Effector CD4-positive, alpha-beta T cell (primary cell): ENCODE measurements around the gene BORCS5.
"Not testable (repeated sequence)": the region's sequence is repeated elsewhere in the genome, so short reads cannot be mapped to it uniquely, and the experiment has no call there.

Source experiments
- DNase-seq: peaks from one replicate; pipeline ENCODE4 v3.0.0-alpha.2; 2020

Gene BORCS5

DNA sequence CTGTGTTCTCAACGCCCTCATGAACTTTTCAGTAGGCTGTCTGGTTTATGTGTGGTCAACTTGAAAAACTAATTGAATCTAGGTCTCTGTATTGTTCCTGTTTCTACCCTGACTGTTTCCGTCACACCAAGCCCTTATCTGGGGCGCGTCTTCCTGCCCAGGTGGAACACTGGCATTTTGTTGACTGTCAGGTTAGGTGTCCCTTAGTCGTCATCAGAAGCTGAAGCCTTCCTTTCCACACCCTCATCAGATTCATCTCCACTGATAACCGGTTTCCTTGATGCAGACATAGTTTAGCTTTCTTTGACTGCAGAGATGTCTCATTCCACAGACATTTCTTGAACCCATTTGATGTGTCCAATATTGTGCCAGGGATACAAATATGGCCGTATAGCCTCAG is 109.3 kb downstream of the BORCS5 start:
- peak; percentile 67 for DNase-seq

DNA sequence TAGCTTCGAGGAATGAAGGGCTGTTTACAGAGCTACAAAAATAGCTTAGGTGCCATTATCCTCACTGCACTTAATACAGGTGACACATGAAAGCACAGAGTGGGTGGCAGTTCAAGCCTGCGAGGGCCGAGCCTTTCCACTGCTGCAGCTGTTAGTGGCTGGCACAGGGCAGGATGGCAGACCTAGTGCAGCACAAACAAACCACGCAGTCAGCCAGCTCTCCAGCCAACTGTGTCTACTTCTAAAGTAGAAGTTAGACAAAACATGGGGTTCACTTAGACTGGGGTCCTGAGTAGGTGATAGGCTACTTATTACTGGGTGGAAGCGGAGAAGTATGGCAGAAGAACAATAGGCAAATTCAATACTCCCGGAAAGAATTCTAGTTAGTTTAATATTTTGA is 110.4 kb downstream of the BORCS5 start:
- DNase-seq, result no peak

DNA sequence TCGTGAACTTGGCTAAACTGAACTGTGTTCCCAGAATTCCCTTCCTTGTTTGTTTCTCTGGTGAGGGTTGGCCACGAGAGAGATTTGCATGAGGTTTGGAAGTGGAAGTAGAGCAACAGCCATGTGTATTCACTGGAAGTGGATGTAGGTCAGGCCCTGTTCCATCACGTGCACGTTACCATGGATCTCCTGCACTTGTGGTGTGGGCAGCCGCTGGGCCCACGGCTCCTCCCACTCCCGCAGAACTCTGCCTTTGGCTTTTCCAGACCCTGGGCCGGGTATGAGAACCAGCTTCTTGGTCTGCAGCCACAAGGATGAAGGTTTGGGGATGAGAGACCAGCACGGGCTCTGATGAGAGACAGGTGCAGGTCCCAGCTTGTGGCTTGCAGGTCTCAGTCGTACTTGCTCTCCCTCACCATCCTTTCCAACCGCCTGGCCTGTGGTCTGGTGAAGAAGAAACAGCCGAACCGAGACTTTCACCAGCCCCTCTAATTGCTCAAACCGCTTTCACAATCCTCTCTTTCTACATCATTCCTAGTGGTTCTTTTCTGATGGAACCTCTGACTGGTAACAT is 110.9 kb downstream of the BORCS5 start:
- no peak for DNase-seq

DNA sequence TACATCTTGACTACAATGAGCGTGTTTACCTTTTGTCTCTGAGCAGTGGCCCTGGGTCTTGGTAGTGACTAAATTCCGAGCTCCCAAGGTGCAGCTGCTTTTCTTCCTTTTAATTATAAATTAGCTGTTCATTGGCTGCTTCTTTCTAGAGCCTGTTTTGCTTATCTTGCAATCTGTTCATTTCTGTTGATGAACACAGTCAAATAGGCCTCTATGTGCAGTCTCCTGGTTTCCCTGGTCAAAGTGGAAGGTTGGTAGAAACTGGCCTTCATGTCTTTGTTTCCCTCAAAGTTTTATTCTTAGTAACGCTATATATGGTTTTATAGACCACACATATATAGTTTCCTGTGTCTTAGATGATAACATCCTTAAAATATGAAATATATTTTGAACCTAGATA is 111.7 kb downstream of the BORCS5 start:
- no peak for DNase-seq

DNA sequence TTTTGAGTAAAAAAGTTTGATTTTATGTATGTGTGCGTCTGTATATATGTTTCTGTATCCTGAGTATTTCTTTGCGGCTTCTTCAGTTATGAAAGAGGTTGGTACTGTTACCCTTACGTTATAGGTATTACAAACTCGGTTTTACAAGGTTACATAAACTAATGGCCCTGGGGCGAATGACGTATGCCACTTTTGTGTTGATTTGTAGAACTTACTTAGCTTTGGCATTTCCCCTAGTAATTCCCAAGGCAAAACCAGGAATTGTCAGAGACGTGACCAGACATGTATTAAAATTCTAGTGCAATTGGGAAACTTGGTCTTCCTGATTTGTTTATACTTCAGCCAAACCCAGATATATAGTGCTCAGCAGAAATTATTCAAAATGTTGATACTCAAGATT is 112.5 kb downstream of the BORCS5 start:
- DNase-seq, result no peak

DNA sequence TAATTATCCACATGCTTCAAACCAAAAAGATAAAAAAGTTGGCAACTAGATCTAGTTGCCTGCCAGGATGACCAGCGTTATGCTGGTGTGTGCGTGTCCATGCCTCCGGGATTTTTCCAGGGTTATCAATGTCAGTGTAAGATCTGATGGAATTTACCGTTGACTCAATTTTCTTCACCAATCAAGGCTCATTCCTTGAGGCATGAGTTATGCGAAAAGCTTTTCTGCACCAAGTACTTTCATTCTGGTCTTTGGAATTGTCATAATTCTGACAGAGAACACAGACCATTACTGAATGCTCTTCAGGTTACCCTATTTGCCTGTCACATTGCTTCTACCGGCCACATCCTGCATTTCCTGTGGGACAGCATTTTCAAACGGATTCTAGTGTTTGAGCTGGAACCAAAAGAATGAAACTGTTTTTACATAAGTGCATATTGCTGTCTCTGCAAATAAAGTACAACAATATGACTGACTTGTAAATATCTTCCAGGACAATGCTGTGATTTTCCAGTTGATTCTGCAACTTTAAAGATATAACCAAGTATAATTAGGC is 114.0 kb downstream of the BORCS5 start:
- no peak for DNase-seq

DNA sequence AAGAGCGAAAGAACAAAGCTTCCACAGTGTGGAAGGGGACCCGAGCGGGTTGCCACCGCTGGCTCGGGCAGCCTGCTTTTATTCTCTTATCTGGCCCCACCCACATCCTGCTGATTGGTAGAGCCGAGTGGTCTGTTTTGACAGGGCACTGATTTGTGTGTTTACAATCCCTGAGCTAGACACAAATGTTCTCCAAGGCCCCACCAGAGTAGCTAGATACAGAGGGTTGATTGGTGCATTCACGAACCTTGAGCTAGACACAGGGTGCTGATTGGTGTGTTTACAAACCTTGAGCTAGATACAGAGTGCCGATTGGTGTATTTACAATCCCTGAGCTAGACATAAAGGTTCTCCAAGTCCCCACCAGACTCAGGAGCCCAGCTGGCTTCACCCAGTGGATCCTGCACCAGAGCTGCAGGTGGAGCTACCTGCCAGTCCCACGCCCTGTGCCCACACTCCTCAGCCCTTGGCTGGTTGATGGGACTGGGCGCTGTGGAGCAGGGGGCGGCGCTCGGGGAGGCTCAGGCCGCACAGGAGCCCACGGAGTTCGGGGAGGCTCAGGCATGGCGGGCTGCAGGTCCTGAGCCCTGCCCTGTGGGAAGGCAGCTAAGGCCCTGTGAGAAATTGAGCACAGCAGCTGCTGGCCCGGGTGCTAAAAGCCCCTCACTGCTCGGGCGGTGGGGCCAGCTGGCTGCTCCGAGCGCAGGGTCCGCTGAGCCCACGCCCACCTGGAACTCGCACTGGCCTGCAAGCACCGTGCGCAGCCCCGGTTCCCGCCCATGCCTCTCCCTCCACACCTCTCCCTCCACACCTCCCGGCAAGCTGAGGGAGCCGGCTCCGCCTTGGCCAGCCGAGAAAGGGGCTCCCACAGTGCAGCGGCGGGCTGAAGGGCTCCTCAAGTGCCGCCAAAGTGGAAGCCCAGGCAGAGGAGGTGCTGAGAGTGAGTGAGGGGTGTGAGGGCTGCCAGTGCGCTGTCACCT is 115.4 kb downstream of the BORCS5 start:
- not testable (repeated sequence) for DNase-seq

DNA sequence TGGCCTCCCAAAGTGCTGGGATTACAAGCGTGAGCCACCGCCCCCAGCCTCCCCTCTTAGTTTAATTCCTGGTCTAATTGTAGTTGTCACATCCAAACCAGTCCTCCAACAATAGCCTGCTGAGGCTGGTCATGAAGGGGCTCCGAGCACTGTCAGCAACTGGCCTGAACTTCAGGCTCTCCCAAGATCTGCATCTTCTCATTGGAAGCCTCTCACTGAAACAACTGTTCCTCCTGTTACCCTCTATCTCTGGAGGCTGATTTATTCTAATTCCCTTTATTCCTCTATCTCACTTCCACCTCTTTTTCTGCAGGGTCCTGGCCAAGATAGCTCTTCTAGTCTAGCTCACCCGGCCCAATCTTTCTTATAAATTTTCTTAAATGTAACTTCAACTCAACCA is 116.3 kb downstream of the BORCS5 start:
- no peak for DNase-seq

DNA sequence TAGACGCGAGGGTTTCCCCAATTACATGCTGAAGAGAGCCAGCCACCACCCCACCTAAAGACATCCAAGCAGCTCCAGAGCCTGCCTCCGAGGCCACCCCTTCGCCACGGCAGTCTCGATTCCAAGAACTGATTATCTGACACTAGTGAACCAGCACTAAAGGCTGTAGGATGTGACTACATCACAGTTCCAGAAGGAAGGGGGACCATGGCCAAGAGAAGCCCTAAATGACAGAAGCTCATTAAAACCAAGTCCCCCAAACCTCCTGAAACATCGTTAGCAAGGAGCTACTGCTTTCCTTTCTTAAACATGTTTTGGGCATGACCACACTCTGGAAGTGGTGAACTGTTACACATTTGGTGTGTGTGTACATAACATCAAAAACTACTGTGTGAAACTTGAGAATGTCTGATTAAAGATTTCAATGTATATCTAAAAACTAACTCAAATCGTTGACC is 117.6 kb downstream of the BORCS5 start:
- DNase-seq, result no peak

DNA sequence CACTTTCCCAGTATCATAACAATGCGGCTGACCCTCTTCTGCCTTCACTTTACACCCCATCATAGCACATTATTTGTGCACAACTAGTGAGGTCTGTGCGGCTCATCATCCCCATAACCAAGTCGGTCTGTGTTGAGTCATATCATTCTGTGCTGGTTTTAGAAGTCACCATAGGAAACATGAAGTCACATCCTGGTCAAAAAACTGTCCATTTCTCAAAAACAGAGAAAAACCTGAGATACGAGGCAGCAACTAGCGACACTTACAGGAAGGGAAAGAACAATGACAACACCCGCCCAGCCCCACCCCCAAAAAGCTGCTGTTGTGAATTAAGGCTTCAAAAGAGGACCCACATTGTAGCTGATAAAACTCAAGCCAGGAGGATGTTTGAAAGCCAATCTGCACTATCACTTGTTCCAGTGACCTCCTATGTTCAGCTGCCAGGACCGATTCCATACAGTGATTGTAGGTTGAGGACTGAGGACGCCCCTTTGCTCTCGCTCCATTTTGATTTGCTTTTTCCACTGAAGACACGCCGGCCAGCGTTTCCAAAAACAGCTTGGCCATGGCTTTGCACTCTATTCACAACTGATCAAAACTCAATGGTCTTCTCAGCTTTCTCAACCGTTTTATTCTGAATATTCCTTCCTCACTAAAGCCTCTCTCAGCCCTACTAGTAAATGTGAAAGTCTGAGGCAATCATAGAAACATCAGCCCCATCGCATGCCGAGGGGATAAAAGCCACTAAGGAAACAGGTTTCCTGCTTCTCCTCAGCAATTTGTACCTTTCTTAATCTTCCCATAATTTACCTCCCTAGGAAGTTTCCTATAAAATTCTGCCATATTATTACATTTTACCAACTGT is 118.3 kb downstream of the BORCS5 start:
- DNase-seq, result peak; percentile 39

DNA sequence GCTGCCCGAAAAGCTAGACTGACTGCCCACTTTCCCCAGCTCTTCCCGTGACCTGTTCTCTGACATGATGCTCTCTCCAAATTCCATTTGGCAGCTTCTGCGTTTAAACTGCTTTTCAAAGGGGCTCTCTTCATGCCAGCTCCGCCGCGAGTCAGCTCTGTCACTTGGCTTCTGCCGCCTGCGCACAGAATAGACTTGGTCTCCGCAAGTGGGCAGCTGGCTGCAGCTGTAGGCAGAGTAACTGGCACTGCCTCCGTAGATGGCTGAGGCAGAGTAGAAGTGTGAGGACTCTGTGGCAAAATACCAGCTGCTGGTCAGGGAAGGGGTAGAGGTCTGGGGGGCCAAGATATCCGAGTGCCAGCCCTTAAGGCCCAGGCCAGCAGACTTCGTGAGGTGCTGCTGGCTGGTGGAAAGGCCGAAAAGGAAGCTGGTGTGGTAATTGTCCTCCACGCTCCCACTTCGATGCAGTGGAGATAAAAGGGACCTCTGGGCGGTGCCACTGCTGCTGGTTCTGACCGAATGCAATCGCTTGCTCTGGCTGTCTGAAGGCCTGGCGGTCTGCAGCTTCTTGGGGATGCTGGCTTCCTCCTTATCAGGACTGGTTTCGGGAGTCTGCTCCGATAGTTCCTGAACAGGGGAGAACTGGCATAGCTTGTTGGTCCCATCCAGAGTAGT is 120.1 kb downstream of the BORCS5 start:
- DNase-seq, result no peak

DNA sequence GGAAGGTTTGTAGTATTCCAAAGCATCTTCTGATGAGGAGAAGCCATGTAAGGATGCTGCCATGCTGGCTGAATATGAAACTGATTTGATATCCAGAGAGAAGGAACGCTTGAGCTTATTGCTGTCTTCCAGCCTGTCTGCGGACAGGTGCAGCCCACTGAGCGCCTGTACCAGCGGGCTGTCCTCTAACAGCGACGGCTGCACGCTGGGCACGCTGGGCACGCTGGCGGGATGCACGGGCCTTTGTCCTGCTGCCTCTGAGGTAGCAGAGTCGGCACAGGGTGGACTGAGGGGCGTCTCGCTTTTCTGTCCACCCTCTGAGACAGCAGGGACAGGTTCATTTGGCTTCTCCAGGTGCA is 120.6 kb downstream of the BORCS5 start:
- no peak for DNase-seq

DNA sequence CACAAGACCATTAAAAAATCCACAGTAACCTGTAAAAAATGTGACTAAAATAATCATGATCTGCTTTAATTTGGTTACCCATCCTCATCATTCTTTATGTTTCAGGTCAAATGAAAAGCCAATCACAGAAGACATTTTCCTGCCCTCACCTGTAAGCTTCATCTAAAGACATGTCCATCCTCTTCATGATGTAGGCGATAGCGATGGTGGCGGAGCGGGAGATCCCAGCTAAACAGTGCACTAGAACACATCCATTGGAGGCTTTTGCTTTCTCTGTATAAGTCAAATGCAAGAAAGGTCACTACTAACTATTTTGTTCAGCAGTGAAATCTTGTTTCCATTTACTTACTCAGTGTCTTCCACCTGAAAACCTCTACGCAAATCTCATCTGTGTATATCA is 123.2 kb downstream of the BORCS5 start:
- DNase-seq, result no peak

DNA sequence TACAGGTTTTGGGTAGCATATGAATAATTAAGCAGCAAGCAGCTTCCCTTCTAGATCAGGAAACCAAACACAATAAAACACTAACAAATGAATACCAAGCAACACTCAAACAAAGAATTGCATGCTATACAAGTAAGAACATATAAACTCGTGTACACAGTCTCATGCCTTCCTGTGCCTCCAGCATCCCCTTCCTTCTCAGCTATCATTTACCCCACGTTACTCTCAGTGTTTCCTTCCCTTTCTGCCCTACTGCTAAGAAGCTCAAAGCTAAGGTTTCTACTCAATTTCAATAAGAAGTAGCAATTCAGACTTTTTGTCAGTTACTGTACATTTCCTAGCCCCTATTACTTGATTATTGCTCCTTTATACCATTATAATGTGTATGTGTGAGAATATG is 124.8 kb downstream of the BORCS5 start:
- DNase-seq, result no peak

DNA sequence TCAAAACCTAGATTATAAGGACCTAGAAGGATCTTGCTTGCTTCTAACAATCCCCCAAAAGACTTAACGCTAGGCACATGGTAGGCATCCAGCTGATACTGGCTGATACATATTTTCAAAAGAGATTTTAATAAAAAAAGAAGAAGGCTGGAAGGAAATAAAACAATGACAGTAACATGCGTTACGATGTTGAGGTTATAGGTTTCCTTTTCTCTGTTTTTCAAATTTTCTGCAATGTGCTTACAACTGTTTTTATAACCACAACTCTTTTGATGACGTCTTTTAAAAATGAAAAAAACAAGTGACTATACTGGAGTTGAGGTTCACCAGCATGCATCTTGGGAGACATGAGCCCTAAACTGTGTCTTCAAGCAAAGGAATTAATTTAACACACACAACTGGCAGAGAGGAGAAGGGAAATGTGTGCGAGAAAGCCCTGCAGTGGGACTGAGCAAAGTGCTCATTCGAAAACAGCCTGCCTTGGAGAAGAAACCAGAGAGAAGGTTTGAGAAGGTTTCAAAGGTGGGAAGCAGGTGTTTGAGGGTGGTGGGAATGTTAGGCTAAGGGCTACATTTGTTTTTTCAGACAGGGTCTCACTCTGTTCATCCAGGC is 125.4 kb downstream of the BORCS5 start:
- peak; percentile 45 for DNase-seq

DNA sequence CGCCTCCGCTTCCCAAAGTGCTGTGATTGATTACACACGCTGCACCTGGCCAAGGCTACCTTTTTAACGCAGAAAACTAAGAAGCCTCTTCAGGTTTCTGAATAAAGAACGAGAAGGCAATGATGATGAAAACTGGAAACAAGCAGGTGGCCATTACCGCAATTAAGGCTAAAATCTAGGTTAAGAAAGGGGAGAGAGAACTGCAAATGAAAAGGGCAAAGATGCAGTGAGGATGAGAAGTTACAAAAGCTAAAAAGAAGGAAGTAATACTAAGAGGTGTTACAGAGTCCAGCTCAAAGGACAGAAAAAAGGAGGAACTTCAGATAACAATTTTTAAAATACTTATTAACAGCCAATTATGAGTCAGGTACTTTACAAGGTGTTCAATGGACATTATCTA is 126.1 kb downstream of the BORCS5 start:
- DNase-seq, result no peak

DNA sequence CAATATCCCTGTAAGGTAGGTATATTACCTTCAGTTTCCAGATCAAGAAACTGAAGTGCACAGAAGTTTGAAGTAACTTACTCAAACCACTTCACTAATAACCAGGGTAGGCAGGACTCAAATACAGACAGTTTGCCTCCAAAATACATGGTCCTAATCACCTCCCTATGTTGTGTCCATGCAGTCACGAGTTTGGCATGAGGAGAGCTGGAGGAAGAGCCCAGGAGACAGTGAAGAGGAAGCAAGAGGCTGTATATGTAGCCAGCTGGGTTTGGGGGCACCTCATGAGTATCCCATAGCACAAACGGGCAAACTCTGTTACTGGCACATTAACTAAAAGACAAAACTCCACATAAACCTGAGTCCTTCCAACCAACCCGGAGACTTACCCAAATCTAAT is 126.6 kb downstream of the BORCS5 start:
- DNase-seq, result no peak

DNA sequence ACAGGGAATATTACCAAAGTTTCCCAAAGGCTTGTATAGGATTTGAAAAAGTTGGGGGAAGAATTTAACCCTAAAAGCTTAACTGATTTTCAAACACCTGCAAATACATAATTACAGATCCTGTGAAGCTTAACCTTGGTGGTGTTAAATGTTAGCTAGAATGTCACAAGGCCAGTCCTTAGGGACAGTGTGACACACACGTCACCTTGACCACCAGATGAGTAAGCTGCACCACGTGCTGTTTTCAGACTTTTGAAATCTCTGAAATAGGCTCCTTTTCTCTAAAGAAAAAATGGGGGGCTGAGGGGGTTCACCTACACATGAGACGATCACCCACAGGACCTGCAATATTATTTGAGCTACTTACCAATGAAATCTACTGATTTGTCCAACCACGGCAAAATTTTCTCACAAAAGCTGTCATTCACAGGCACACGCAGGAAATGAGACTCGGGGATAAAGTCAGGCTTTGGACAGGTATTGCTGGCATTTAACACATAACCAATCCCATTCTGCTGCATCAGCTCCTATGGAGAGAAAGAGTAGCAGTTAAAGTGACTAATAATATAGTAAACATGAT is 129.9 kb downstream of the BORCS5 start:
- no peak for DNase-seq

DNA sequence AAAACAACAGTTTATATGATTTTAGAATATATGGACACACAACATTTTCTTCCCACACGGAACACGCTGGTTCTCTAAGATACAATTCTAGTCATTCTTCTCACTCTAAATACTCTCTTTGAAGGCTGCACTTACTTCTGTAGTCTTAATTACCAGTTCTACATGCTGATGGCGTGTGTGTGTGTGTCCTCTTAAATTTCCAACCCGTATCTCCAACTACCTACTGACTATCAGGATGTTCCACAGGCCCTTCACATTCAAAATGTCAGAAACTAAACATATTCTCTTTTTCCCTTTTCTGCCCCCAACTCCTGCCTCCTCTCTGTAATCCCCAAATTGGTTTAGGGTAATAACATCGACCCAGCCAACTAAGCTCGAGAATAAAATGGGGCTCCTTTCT is 130.6 kb downstream of the BORCS5 start:
- no peak for DNase-seq

DNA sequence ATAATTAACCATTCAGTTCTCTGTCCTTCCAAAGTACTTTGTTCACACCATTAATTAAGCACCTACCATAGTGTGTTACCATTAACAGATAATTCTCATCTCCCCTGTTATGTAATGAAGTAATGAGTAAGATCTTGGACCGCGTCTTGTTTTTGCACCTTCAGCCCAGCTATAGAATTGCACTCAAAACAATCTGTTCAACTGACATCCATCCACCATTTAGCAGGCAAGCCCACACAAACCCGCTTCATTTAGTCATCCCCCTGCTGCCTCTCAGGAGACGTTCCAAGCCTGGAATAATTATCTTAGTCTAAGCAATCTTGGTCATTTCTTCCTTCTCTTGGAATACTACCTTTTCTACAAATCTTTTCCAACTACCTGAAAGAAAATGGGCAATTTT is 131.4 kb downstream of the BORCS5 start:
- no peak for DNase-seq

DNA sequence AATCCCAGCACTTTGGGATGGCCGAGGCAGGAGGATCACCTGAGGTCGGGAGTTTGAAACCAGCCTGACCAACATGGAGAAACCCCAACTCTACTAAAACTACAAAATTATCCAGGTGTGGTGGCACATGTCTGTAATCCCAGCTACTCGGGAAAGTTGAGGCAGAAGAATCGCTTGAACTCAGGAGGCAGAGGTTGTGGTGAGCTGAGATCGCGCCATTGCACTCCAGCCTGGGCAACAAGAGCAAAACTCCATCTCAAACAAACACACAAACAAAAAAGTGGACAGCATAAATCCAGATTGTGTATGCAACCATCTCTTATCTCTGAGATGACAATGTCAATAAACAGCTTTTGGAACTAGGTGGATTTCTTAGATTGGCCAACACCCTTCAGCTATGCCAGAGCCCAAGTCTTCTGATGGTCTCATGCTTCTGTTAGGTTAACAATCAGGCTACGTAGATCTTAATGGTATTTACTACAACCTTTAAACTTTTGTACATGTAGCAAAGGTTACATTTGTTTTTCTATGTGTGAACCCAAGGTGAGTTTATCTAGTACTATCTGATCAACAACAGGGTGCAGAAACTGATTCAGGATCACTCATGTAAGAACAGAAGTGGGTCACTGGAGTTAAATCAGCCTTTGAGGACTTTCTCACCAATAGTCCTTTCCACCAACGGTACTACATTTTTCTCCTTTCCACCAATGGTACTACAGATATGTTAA is 132.1 kb downstream of the BORCS5 start:
- DNase-seq, result no peak
